GM12878 (cell line): Measurements from ENCODE around the gene GNAQ.
"Not testable (repeated sequence)": the region's sequence is repeated elsewhere in the genome, so short reads cannot be mapped to it uniquely, and the experiment has no call there.

Experiments used
- CHD1 ChIP-seq: IDR thresholded peaks from 2 replicates; pipeline ENCODE4 v1.6.1; 2012; ENCODE audit warnings: low read depth, low read length, improper control_type of control experiment
- CTCF ChIP-seq, 3 experiments: IDR thresholded peaks in 2 of 3; conservative IDR thresholded peaks in 1 of 3; 2 replicates each; pipeline ENCODE4 v1.5.1; 2011; ENCODE audit warnings: low read depth in 3 of 3, low read length in 3 of 3, mild to moderate bottlenecking in 3 of 3, control low read depth in 2 of 3, moderate library complexity in 2 of 3, inconsistent platforms in 1 of 3, mixed read lengths in 1 of 3; ENCODE audit not compliant: control insufficient read depth in 2 of 3, insufficient read depth in 1 of 3; ENCODE audit errors: extremely low read depth in 1 of 3
- EZH2 ChIP-seq: IDR thresholded peaks from 2 replicates; pipeline ENCODE4 v1.6.1; 2012; ENCODE audit warnings: low read depth, mild to moderate bottlenecking, control low read depth, inconsistent platforms, low read length, borderline replicate concordance; ENCODE audit not compliant: control insufficient read depth
- HDAC6 ChIP-seq: fragments of 200-600 bp; sonication (generic); IDR thresholded peaks from one replicate; pipeline ENCODE4 v1.8.0; 2017; ENCODE audit warnings: antibody characterized with exemption; ENCODE audit not compliant: unreplicated experiment
- NBN ChIP-seq: fragments of 450-650 bp; IDR thresholded peaks from 2 replicates; pipeline ENCODE4 v1.6.1; 2016
- NR2C2 ChIP-seq: IDR thresholded peaks from 2 replicates; pipeline ENCODE4 v1.6.1; 2011; ENCODE audit warnings: borderline replicate concordance, low read depth; ENCODE audit not compliant: control insufficient read depth, insufficient read length
- YBX1 ChIP-seq: fragments of 450-650 bp; IDR thresholded peaks from 2 replicates; pipeline ENCODE4 v1.6.1; 2016; ENCODE audit warnings: antibody characterized with exemption
- YY1 ChIP-seq: IDR thresholded peaks from 2 replicates; pipeline ENCODE4 v1.6.1; 2011; ENCODE audit warnings: low read depth, mild to moderate bottlenecking, low read length

- not testable (repeated sequence) for TF ChIP-seq HDAC6; EZH2; CHD1; YY1; NR2C2; NBN; CTCF (IDR thresholded peaks at IDR 0.05 in 2 of 3, conservative IDR thresholded peaks at IDR 0.05 in 1 of 3; ENCODE audit: control insufficient read depth in 2 of 3, extremely low read depth in 1 of 3, insufficient read depth in 1 of 3, low read depth in 3 of 3, low read length in 3 of 3); YBX1
Measured at GRCh38 chr9:77863638-77864037, 168.0 kb downstream of the GNAQ start.
